Thoracic aorta (tissue), 2 donors: ENCODE measurements around the gene MAFF. TPM values are rescaled to one million over a fixed set of nuclear protein-coding genes. Genes with fewer than 3 reads are reported as not detected.

Experiments
- ATAC-seq: fragments of 150-250 bp; one replicate; pipeline ENCODE4 v1.8.0; 2017; ENCODE audit warnings: low read depth; ENCODE audit not compliant: insufficient number of reproducible peaks, low FRiP score
- DNase-seq: peaks from one replicate; pipeline ENCODE4 v3.0.0-alpha.2; 2020; ENCODE audit warnings: low spot score
- H3K27ac ChIP-seq, 2 donors: fragments of 200-600 bp; sonication (generic); 1 replicate in 1 of 2; 2 replicates in 1 of 2; pipeline ENCODE4 v1.5.1; 2016; ENCODE audit warnings: mild to moderate bottlenecking in 2 of 2, moderate library complexity in 2 of 2
- H3K27me3 ChIP-seq: fragments of 200-600 bp; sonication (generic); replicated peaks from 2 replicates; pipeline ENCODE4 v1.6.0; 2016; ENCODE audit warnings: mild to moderate bottlenecking; ENCODE audit not compliant: insufficient read depth
- H3K36me3 ChIP-seq: fragments of 200-600 bp; sonication (generic); one replicate; pipeline ENCODE4 v1.5.1; 2016
- H3K4me1 ChIP-seq, 2 donors: fragments of 200-600 bp; sonication (generic); 1 replicate in 1 of 2; 2 replicates in 1 of 2; pipeline versions ENCODE4 v1.5.1 to v1.6.0; 2016; ENCODE audit warnings: low read depth in 2 of 2, mild to moderate bottlenecking in 1 of 2; ENCODE audit not compliant: control insufficient read depth in 1 of 2
- H3K4me3 ChIP-seq: fragments of 200-600 bp; sonication (generic); 2 replicates; pipeline ENCODE4 v1.5.1; 2016; ENCODE audit warnings: mild to moderate bottlenecking
- H3K9me3 ChIP-seq: fragments of 200-600 bp; sonication (generic); 2 replicates; pipeline ENCODE4 v1.5.1; 2016
- CTCF ChIP-seq: fragments of 200-600 bp; sonication (generic); IDR thresholded peaks from one replicate; pipeline ENCODE4 v1.5.1; 2019; ENCODE audit warnings: antibody characterized with exemption
- total RNA-seq, 2 donors: library from RNA; depleted of rRNA; stranded (reverse); fragments of >200 nt; gene quantifications; one replicate each; pipeline versions ENCODE4 v1.1.0 to v1.2.3, GENCODE V29; 2016

Gene MAFF
- total RNA-seq, 2 donors from 2014 or later: 97.6 to 111 TPM

- peak overlapping the region in 1 of 2 donors; percentile 45 for H3K27ac ChIP-seq
- no peak overlapping the region for H3K4me3 ChIP-seq
- no peak for ATAC-seq
- H3K9me3 ChIP-seq: no peaks in the 10 kb centered on the region
- H3K27me3 ChIP-seq: no peaks in the 10 kb centered on the region
- H3K4me1 ChIP-seq: peaks cover 13 to 24% of the 10 kb centered on the region in 2 donors
- peaks cover 4% of the 10 kb centered on the region for H3K36me3 ChIP-seq
- no peak for TF ChIP-seq CTCF
- no peak for DNase-seq
Measured at GRCh38 chr22:38213319-38213989, 11.7 kb downstream of the MAFF start.

GRCh38 chr22:38213990-38214301, 12.2 kb downstream of the MAFF start:
- Histone ChIP-seq H3K27ac (peak overlapping the region; percentile 17 to 45), H3K4me3 (peak overlapping the region; percentile 49)

GRCh38 chr22:38214302-38215056, 12.7 kb downstream of the MAFF start:
- Histone ChIP-seq H3K27me3 (no peaks in the 10 kb centered on the region), H3K27ac (peak overlapping the region; percentile 29 to 45), H3K9me3 (no peaks in the 10 kb centered on the region), H3K4me1 (peaks cover 21 to 34% of the 10 kb centered on the region in 2 donors), H3K4me3 (peak overlapping the region; percentile 49), H3K36me3 (peaks cover 4% of the 10 kb centered on the region)
- no peak for DNase-seq
- ATAC-seq: no peak
- TF ChIP-seq CTCF: peak; percentile 23

More at GRCh38 chr22:38213990-38214301, 12.2 kb downstream of the MAFF start:
- H3K27me3 ChIP-seq: no peaks in the 10 kb centered on the region
- H3K36me3 ChIP-seq: peaks cover 4% of the 10 kb centered on the region
- ATAC-seq: no peak
- no peak for DNase-seq
- H3K9me3 ChIP-seq: no peaks in the 10 kb centered on the region
- peaks cover 16 to 29% of the 10 kb centered on the region in 2 donors for H3K4me1 ChIP-seq
- TF ChIP-seq CTCF: no peak

- peak overlapping the region; percentile 29 to 45 for H3K27ac ChIP-seq
- ATAC-seq (no peak), DNase-seq (no peak)
- no peak overlapping the region for H3K4me3 ChIP-seq
- H3K27me3 ChIP-seq: no peaks in the 10 kb centered on the region
- no peak for TF ChIP-seq CTCF
- H3K36me3 ChIP-seq: peaks cover 4% of the 10 kb centered on the region
- peaks cover 22 to 43% of the 10 kb centered on the region in 2 donors for H3K4me1 ChIP-seq
- H3K9me3 ChIP-seq: no peaks in the 10 kb centered on the region
Measured at GRCh38 chr22:38215156-38216038, 13.6 kb downstream of the MAFF start.
